ENCODE data around the gene ICAM2. TPM values are rescaled to one million over a fixed set of nuclear protein-coding genes. Genes with fewer than 3 reads are reported as not detected.

The ICAM2 gene
- total RNA-seq, 6 experiments from 2014 or later: 5.5 to 16.1 (median 8.6) TPM

- Histone ChIP-seq H3K9me3 (no peaks in the 10 kb centered on the region), H3K4me3 (no peak overlapping the region), H3K4me1 (peaks cover 0 to 23% (median 0%) of the 10 kb centered on the region in 4 donors), H3K27ac (no peak overlapping the region), H3K36me3 (peaks cover 6 to 88% (median 51%) of the 10 kb centered on the region in 4 donors), H3K27me3 (no peaks in the 10 kb centered on the region)
- DNase-seq (no peak), ATAC-seq (no peak)
- 95% methylated on average over 14 of the region's 21 CpGs for WGBS (ENCODE audit: insufficient coverage, low coverage, low lambda C conversion rate, missing lambda C conversion rate)
- intact Hi-C loops (cut with DNase I): no loop called here
- TF ChIP-seq, protein P1, sequence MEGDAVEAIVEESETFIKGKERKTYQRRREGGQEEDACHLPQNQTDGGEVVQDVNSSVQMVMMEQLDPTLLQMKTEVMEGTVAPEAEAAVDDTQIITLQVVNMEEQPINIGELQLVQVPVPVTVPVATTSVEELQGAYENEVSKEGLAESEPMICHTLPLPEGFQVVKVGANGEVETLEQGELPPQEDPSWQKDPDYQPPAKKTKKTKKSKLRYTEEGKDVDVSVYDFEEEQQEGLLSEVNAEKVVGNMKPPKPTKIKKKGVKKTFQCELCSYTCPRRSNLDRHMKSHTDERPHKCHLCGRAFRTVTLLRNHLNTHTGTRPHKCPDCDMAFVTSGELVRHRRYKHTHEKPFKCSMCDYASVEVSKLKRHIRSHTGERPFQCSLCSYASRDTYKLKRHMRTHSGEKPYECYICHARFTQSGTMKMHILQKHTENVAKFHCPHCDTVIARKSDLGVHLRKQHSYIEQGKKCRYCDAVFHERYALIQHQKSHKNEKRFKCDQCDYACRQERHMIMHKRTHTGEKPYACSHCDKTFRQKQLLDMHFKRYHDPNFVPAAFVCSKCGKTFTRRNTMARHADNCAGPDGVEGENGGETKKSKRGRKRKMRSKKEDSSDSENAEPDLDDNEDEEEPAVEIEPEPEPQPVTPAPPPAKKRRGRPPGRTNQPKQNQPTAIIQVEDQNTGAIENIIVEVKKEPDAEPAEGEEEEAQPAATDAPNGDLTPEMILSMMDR (IDR thresholded peaks at IDR 0.05): no peak
- TF ChIP-seq POLR2A (IDR thresholded peaks at IDR 0.05): no peak
Observed at GRCh38 chr17:64054304-64054703, 33.9 kb upstream of the ICAM2 start.

DNA sequence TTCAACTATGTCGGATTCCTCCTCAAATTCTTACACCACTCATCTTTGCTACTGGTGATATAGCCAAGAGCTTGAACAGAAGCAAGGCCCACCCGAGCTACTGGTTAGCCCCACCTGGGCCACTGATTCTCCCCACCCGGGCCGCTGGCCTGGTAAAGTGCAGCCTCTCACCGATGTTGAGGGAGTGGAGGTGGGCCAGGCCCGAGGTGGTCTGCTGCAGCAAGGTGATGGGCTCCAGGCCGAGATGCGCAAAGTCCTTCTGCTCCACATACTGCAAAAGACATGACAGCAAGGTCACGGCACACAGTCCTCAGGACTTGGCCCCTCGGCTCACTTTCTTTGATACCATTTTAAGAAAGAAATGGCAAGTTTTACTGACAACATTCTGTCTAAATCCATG, 32.7 kb upstream of the ICAM2 start:
- Histone ChIP-seq H3K27me3 (no peaks in the 10 kb centered on the region), H3K27ac (no peak overlapping the region), H3K4me3 (no peak overlapping the region), H3K36me3 (peaks cover 6 to 97% (median 59%) of the 10 kb centered on the region in 4 donors), H3K9me3 (no peaks in the 10 kb centered on the region), H3K4me1 (peaks cover 0 to 14% (median 0%) of the 10 kb centered on the region in 4 donors)
- WGBS (ENCODE audit: insufficient coverage, low coverage, low lambda C conversion rate, missing lambda C conversion rate): 90% methylated on average over 10 of the region's 10 CpGs
- DNase-seq: no peak
- intact Hi-C loops (cut with DNase I): no loop called here
- no peak for ATAC-seq
- TF ChIP-seq, protein P1 (IDR thresholded peaks at IDR 0.05): no peak
- TF ChIP-seq POLR2A (IDR thresholded peaks at IDR 0.05): no peak

DNA sequence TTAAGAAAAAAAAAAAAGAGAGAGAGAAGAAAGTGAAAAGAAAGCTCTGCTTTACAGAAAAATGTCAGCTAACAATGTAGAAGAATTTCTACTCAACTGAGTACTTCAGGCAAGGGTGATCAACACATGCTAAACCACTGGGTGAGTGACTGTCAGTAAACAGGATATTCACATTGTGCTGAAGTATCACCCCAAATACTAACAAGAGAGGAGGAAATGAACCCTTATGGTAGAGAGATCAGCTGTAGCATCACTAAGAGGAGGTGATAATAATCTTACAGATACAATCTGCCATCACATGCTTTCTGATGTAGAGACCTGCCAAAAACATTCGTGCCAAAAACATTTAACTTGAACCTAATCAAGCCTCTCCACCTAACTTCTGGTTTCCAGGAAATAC, 30.7 kb upstream of the ICAM2 start:
- no peak for DNase-seq
- no peaks in the 10 kb centered on the region for H3K4me1 ChIP-seq
- no peak for TF ChIP-seq POLR2A (IDR thresholded peaks at IDR 0.05)
- TF ChIP-seq, protein P1 (IDR thresholded peaks at IDR 0.05): no peak
- no peak overlapping the region for H3K4me3 ChIP-seq
- no peaks in the 10 kb centered on the region for H3K27me3 ChIP-seq
- H3K27ac ChIP-seq: no peak overlapping the region
- peaks cover 6 to 100% (median 61%) of the 10 kb centered on the region in 4 donors for H3K36me3 ChIP-seq
- ATAC-seq: peak in 3 of 4 donors; percentile 41 to 53 (median 44)
- 41% methylated on average over 1 of the region's 1 CpG for WGBS (ENCODE audit: insufficient coverage, low coverage, low lambda C conversion rate, missing lambda C conversion rate)
- H3K9me3 ChIP-seq: no peaks in the 10 kb centered on the region
- intact Hi-C loops (cut with DNase I): no loop called here

DNA sequence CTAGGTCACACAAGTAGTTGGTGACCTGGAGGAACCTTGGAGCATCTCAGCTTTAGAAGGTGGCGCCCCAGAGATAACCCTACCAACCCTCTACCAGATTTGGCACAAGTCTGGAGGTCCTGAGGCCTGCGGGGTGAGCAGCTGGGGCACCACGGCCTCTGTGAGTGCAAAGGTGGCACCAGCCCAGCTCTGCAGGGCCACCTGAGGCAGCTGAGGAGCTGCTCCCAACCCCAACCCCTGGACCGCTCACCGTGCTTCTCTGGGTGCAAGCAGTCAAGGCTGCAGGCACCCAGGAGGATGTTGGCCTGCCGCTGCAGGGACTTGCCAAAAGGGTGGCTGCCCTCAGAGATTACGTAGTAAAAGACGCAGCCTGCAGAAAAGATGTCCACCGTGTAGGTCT, 28.4 kb upstream of the ICAM2 start:
- WGBS (ENCODE audit: insufficient coverage, low coverage, low lambda C conversion rate, missing lambda C conversion rate): 89% methylated on average over 3 of the region's 9 CpGs
- Histone ChIP-seq H3K4me3 (no peak overlapping the region), H3K27me3 (no peaks in the 10 kb centered on the region), H3K27ac (no peak overlapping the region), H3K9me3 (no peaks in the 10 kb centered on the region), H3K4me1 (no peaks in the 10 kb centered on the region), H3K36me3 (peaks cover 16 to 100% (median 61%) of the 10 kb centered on the region in 4 donors)
- intact Hi-C loops (cut with DNase I): loop anchor here in 1 of 2 donors (10.0 kb wide), 1 partner anchor 226 kb away; no protein-coding TSS in a partner anchor
- DNase-seq (peak in 1 of 3 donors; percentile 29), ATAC-seq (peak in 2 of 4 donors; percentile 9 to 24)
- TF ChIP-seq POLR2A (IDR thresholded peaks at IDR 0.05): no peak
- TF ChIP-seq, protein P1 (IDR thresholded peaks at IDR 0.05): no peak
